K562 (cell line): ENCODE data around the gene FAM32A. TPM values are rescaled to one million over a fixed set of nuclear protein-coding genes. Genes with fewer than 3 reads are reported as not detected.

Source experiments
- ATF2 ChIP-seq: sonication (generic); formaldehyde crosslinking; IDR thresholded peaks from 2 replicates; pipeline ENCODE4 v1.8.1; 2022; ENCODE audit warnings: missing genetic modification reagents
- CBFB ChIP-seq: sonication (generic); formaldehyde crosslinking; IDR thresholded peaks from 2 replicates; pipeline ENCODE4 v1.4.0; 2020; ENCODE audit warnings: mild to moderate bottlenecking, missing genetic modification reagents
- CREB3L1 ChIP-seq: fragments of 450-650 bp; IDR thresholded peaks from 2 replicates; pipeline ENCODE4 v1.6.1; 2014; ENCODE audit warnings: low read depth, mild to moderate bottlenecking, moderate library complexity, borderline replicate concordance
- DPF2 ChIP-seq: fragments of 450-650 bp; IDR thresholded peaks from 2 replicates; pipeline ENCODE4 v1.6.1; 2016
- EP400 ChIP-seq: fragments of 450-650 bp; IDR thresholded peaks from 2 replicates; pipeline ENCODE4 v1.6.1; 2017; ENCODE audit warnings: antibody characterized with exemption, mild to moderate bottlenecking, moderate library complexity
- GABPA ChIP-seq: fragments of 200-800 bp; sonication (Bioruptor generic); conservative IDR thresholded peaks from 2 replicates; pipeline ENCODE4 v1.6.1; 2016; ENCODE audit warnings: low read depth, missing genetic modification characterization, missing compliant biosample characterization
- HINFP ChIP-seq: fragments of 450-650 bp; conservative IDR thresholded peaks from 2 replicates; pipeline ENCODE4 v1.6.1; 2016; ENCODE audit warnings: missing genetic modification characterization, low read depth, mild to moderate bottlenecking, control low read depth, missing compliant biosample characterization
- HOXB6 ChIP-seq: fragments of 250-450 bp; sonication (Bioruptor Pico); IDR thresholded peaks from 2 replicates; pipeline ENCODE4 v1.5.1; 2022; ENCODE audit warnings: mild to moderate bottlenecking, borderline replicate concordance
- PTRF ChIP-seq: fragments of 450-650 bp; IDR thresholded peaks from 2 replicates; pipeline ENCODE4 v1.6.1; 2016; ENCODE audit warnings: mild to moderate bottlenecking, missing genetic modification characterization, missing compliant biosample characterization
- RBM15 ChIP-seq: fragments of 200-400 bp; formaldehyde crosslinking; IDR thresholded peaks from 2 replicates; pipeline ENCODE4 v1.6.1; 2018; ENCODE audit warnings: mild to moderate bottlenecking, low read length, moderate library complexity; ENCODE audit not compliant: insufficient read depth
- RBM25 ChIP-seq: fragments of 200-400 bp; formaldehyde crosslinking; IDR thresholded peaks from 2 replicates; pipeline ENCODE4 v1.6.1; 2018; ENCODE audit warnings: low read length, low read depth, moderate library complexity; ENCODE audit not compliant: severe bottlenecking
- RFX7 ChIP-seq: fragments of 250-450 bp; sonication (Bioruptor Pico); IDR thresholded peaks from 2 replicates; pipeline ENCODE4 v1.5.1; 2021; ENCODE audit warnings: mild to moderate bottlenecking
- SAP30 ChIP-seq: fragments of 200-600 bp; sonication (generic); IDR thresholded peaks from 2 replicates; pipeline ENCODE4 v1.6.1; 2012; ENCODE audit warnings: borderline replicate concordance, low read depth, mild to moderate bottlenecking, moderate library complexity, low read length, control low read depth, inconsistent platforms; ENCODE audit not compliant: insufficient read depth, poor library complexity, severe bottlenecking
- SMARCA5 ChIP-seq: fragments of 450-650 bp; IDR thresholded peaks from 2 replicates; pipeline ENCODE4 v1.6.1; 2016
- SRSF9 ChIP-seq: fragments of 200-400 bp; formaldehyde crosslinking; IDR thresholded peaks from 2 replicates; pipeline ENCODE4 v1.6.1; 2017; ENCODE audit warnings: low read depth, low read length, borderline replicate concordance
- STAT5A ChIP-seq: IDR thresholded peaks from 2 replicates; pipeline ENCODE4 v1.6.1; 2012; ENCODE audit warnings: low read length, inconsistent platforms, borderline replicate concordance
- STAT6 ChIP-seq: sonication (generic); formaldehyde crosslinking; IDR thresholded peaks from 2 replicates; pipeline ENCODE4 v1.8.1; 2023; ENCODE audit warnings: mild to moderate bottlenecking, missing genetic modification reagents
- TRIM24 ChIP-seq, 2 experiments: fragments of 450-650 bp; IDR thresholded peaks; 2 replicates each; pipeline ENCODE4 v1.6.1; 2016
- TSC22D4 ChIP-seq: fragments of 450-650 bp; IDR thresholded peaks from 2 replicates; pipeline ENCODE4 v1.6.1; 2016; ENCODE audit warnings: missing genetic modification characterization, missing biosample characterization, control low read depth
- XRCC3 ChIP-seq: fragments of 450-650 bp; IDR thresholded peaks from 2 replicates; pipeline ENCODE4 v1.6.1; 2017; ENCODE audit warnings: mild to moderate bottlenecking, moderate library complexity
- ZFP36 ChIP-seq: fragments of 150-350 bp; IDR thresholded peaks from 2 replicates; pipeline ENCODE4 v1.6.1; 2018; ENCODE audit warnings: low read length, low read depth; ENCODE audit not compliant: partially characterized antibody
- ZNF217 ChIP-seq: sonication (generic); formaldehyde crosslinking; IDR thresholded peaks from 2 replicates; pipeline ENCODE4 v1.8.0; 2022; ENCODE audit warnings: mild to moderate bottlenecking, missing genetic modification reagents
- ZNF668 ChIP-seq: fragments of 250-450 bp; sonication (Bioruptor Pico); IDR thresholded peaks from 2 replicates; pipeline ENCODE4 v1.8.0; 2022; ENCODE audit warnings: mild to moderate bottlenecking, inconsistent platforms
- polyA plus RNA-seq, 8 experiments: library from polyadenylated mRNA; depleted of rRNA in 4 of 8; stranded (reverse) in 5 of 8; unstranded in 3 of 8; fragments of >200 nt; fragmentation: Nextera tagmentation in 2 of 8; fragmentation: Illumina TruSeq in 1 of 8; extraction: Ambion mirVana in 2 of 8; extraction: Trizol in 1 of 8; gene quantifications; 2 replicates each; pipeline versions ENCODE4 v1.2.1 to v1.2.3, GENCODE V29; 2011 to 2014; ENCODE audit warnings: inconsistent platforms in 1 of 8, missing spikeins in 1 of 8
- total RNA-seq, 7 experiments: library from RNA; depleted of rRNA in 6 of 7; stranded (reverse); fragments of >200 nt in 6 of 7; fragmentation: Illumina TruSeq in 2 of 7; extraction: Trizol in 2 of 7; gene quantifications; 2 replicates each; pipeline versions ENCODE4 v1.2.1 to v1.2.3, GENCODE V29; 2011 to 2021; ENCODE audit warnings: low replicate concordance in 1 of 7

Gene FAM32A
- total and polyA plus RNA-seq, 9 of the 15 experiments (the other 6 are each of a cell fraction or from before 2014, with no cell fraction given), result 30.7 to 96.7 (median 73.7) TPM

DNA sequence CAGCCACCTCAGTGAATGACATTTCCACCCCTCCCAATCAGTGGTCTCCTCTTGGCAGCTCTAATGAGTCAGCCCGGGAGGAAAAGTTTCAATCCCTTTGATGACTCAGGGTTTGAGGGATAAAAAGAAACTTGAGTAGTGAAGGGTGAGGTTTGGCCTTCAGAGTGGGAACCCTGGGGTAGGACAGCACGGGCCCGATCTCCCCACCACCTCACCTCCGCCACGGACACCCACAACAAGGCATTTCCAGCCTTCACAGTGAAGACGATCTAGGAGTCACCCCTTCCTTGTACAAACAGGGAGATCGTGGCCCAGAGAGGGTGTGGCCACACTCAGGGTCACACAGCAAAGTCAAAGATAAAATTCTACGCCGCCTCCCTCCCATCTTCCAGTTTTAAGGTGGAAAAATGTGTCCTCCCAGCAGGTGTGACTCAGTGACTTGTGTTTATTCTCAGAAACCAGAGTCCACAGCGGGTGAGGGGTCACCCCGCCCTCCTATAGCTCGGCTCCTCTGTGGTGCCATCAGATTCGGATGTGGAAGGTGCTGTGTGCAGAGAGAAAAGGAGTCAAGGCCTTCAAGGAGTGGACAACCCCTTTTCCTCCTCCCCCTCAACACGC, 24.2 kb upstream of the FAM32A start (continued):
- TF ChIP-seq HINFP (tag) (no peak), GABPA (tag) (no peak), STAT6 (CRISPR knock-in tag) (no peak), SAP30 (no peak), SRSF9 (no peak), PTRF (tag) (no peak), CBFB (CRISPR knock-in tag) (no peak), ZNF217 (CRISPR knock-in tag) (no peak), DPF2 (peak; percentile 30; the same call in 1 of the 2 replicates), ZNF668 (no peak), RBM25 (peak; percentile 94), ATF2 (CRISPR knock-in tag) (no peak), HOXB6 (CRISPR knock-in tag) (no peak), RBM15 (no peak), SMARCA5 (peak; percentile 95), TRIM24 (IDR thresholded peaks at IDR 0.05) (no peak), TSC22D4 (tag) (no peak), ZFP36 (peak; percentile 94), STAT5A (no peak), CREB3L1 (no peak), EP400 (no peak), XRCC3 (no peak), RFX7 (CRISPR knock-in tag) (no peak)
